Gastrocnemius medialis (tissue), 4 donors: ENCODE data around the gene RPL32. TPM values are rescaled to one million over a fixed set of nuclear protein-coding genes. Genes with fewer than 3 reads are reported as not detected.
A peak's percentile ranks its signal among the peaks of the same experiment; 100 is the strongest.

Experiments used
- ATAC-seq, 2 donors: fragments of 150-250 bp; one replicate each; pipeline ENCODE4 v1.9.1; 2016
- DNase-seq, 2 donors: peaks; one replicate each; pipeline ENCODE4 v3.0.0-alpha.2; 2019
- H3K27ac ChIP-seq, 4 donors: fragments of 200-600 bp; sonication (generic); 1 replicate in 1 of 4; 2 replicates in 3 of 4; pipeline ENCODE4 v1.5.1; 2016 to 2018; ENCODE audit warnings: mild to moderate bottlenecking in 2 of 4, moderate library complexity in 1 of 4
- H3K27me3 ChIP-seq, 3 donors: fragments of 200-600 bp; sonication (generic) in 2 of 3; 1 replicate in 1 of 3; 2 replicates in 2 of 3; pipeline versions ENCODE4 v1.5.1 to v1.6.0; 2016 to 2019; ENCODE audit warnings: mild to moderate bottlenecking in 1 of 3, moderate library complexity in 1 of 3
- H3K36me3 ChIP-seq, 2 donors: fragments of 200-600 bp; sonication (generic) in 1 of 2; one replicate each; pipeline ENCODE4 v1.5.1; 2017 to 2018
- H3K4me1 ChIP-seq, 2 donors: fragments of 200-600 bp; sonication (generic) in 1 of 2; one replicate each; pipeline ENCODE4 v1.5.1; 2016 to 2017; ENCODE audit warnings: mild to moderate bottlenecking in 2 of 2
- H3K4me3 ChIP-seq, 4 donors: fragments of 200-600 bp; sonication (generic) in 3 of 4; 1 replicate in 1 of 4; 2 replicates in 3 of 4; pipeline ENCODE4 v1.5.1; 2016 to 2019; ENCODE audit warnings: mild to moderate bottlenecking in 2 of 4
- H3K9me3 ChIP-seq, 3 donors: fragments of 200-600 bp; sonication (generic) in 2 of 3; 1 replicate in 1 of 3; 2 replicates in 2 of 3; pipeline ENCODE4 v1.5.1; 2016 to 2019
- POLR2A ChIP-seq, 2 donors: fragments of 450-650 bp; IDR thresholded peaks; one replicate each; pipeline ENCODE4 v1.6.1; 2017; ENCODE audit warnings: antibody characterized with exemption in 2 of 2, mild to moderate bottlenecking in 2 of 2, moderate library complexity in 2 of 2
- in situ Hi-C, 4 donors: fragments of 200-750 bp; cut with MboI; loops; one replicate each; pipeline versions ENCODE4 v1.15.0 to v1.8.0; 2017; ENCODE audit warnings: low sequenced_read_pairs in 4 of 4
- intact Hi-C: fragments of 100-400 bp; cut with DNase I; formaldehyde crosslinking; loops from one replicate; pipeline ENCODE4 v1.15.1; 2023; ENCODE audit warnings: low total_unique reads
- total RNA-seq, 4 donors: library from RNA; depleted of rRNA; stranded (reverse); fragments of >200 nt; gene quantifications; one replicate each; pipeline versions ENCODE4 v1.1.0 to v1.2.3, GENCODE V29; 2016
- TF ChIP-seq, protein P1 (sequence below), 5 experiments: fragments of 450-650 bp in 3 of 5; fragments of 200-600 bp in 2 of 5; sonication (generic) in 2 of 5; IDR thresholded peaks in 4 of 5; conservative IDR thresholded peaks in 1 of 5; 1 replicate in 4 of 5; 2 replicates in 1 of 5; pipeline ENCODE4 v1.5.1; 2016 to 2019; ENCODE audit warnings: antibody characterized with exemption in 5 of 5, mild to moderate bottlenecking in 3 of 5, moderate library complexity in 3 of 5

The RPL32 gene
- total RNA-seq, 4 donors from 2014 or later = 765 to 1,204 (median 990) TPM

- Histone ChIP-seq H3K4me3 (no peak overlapping the region), H3K36me3 (peaks cover 2 to 60% of the 10 kb centered on the region in 2 donors), H3K9me3 (no peaks in the 10 kb centered on the region), H3K27ac (peak overlapping the region; percentile 12 to 74 (median 40)), H3K27me3 (no peaks in the 10 kb centered on the region), H3K4me1 (peaks cover 10 to 17% of the 10 kb centered on the region in 2 donors)
- intact Hi-C loops = no loop called here
- TF ChIP-seq POLR2A (IDR thresholded peaks at IDR 0.05) = no peak
- TF ChIP-seq, protein P1, sequence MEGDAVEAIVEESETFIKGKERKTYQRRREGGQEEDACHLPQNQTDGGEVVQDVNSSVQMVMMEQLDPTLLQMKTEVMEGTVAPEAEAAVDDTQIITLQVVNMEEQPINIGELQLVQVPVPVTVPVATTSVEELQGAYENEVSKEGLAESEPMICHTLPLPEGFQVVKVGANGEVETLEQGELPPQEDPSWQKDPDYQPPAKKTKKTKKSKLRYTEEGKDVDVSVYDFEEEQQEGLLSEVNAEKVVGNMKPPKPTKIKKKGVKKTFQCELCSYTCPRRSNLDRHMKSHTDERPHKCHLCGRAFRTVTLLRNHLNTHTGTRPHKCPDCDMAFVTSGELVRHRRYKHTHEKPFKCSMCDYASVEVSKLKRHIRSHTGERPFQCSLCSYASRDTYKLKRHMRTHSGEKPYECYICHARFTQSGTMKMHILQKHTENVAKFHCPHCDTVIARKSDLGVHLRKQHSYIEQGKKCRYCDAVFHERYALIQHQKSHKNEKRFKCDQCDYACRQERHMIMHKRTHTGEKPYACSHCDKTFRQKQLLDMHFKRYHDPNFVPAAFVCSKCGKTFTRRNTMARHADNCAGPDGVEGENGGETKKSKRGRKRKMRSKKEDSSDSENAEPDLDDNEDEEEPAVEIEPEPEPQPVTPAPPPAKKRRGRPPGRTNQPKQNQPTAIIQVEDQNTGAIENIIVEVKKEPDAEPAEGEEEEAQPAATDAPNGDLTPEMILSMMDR (IDR thresholded peaks at IDR 0.05 in 4 of 5, conservative IDR thresholded peaks at IDR 0.05 in 1 of 5) = no peak
- DNase-seq (peak in 1 of 2 donors; percentile 77), ATAC-seq (peak in 1 of 2 donors; percentile 65)
- in situ Hi-C loops = no loop called here
Measured at GRCh38 chr3:12816521-12817342, 24.6 kb downstream of the RPL32 start.

DNA sequence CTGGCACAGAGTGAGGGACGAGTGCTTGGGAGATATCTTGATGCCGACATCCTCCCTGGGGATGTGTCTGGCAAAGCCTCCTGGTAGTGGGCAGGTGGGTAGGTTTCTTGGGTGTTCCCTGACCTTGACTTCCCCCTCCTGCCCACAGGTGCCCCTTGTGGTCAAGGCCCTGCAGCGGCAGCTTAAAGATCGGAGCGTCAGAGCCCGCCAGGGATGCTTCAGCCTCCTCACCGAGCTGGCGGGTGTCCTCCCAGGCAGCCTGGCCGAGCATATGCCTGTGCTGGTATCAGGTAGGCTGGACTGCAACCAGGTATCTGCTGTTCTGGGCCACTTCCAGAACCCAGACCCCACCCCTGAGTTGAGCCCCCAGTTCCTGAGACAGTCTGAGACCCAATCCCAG, 25.6 kb downstream of the RPL32 start:
- no peaks in the 10 kb centered on the region for H3K27me3 ChIP-seq
- peak in 1 of 2 donors; percentile 57 for DNase-seq
- H3K4me1 ChIP-seq = peaks cover 15 to 17% of the 10 kb centered on the region in 2 donors
- in situ Hi-C loops (no loop called here), intact Hi-C loops (no loop called here)
- peaks cover 2 to 52% of the 10 kb centered on the region in 2 donors for H3K36me3 ChIP-seq
- TF ChIP-seq, protein P1 (IDR thresholded peaks at IDR 0.05 in 4 of 5, conservative IDR thresholded peaks at IDR 0.05 in 1 of 5) = no peak
- TF ChIP-seq POLR2A (IDR thresholded peaks at IDR 0.05) = no peak
- H3K4me3 ChIP-seq = no peak overlapping the region
- ATAC-seq = peak in 1 of 2 donors; percentile 13
- H3K9me3 ChIP-seq = no peaks in the 10 kb centered on the region
- H3K27ac ChIP-seq = peak overlapping the region in 2 of 4 donors; percentile 69 to 74

DNA sequence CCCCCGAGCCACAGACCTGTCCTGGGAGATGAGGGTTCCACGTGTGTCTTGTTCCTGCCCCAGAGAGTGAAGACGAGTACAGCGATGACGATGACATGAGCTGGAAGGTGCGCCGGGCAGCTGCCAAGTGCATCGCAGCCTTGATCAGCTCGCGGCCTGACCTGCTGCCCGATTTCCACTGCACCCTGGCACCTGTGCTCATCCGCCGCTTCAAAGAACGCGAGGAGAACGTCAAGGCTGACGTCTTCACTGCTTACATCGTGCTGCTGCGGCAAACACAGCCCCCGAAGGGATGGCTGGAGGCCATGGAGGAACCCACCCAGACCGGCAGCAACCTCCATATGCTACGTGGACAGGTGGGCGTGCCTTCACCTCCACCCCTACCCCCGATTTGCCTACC, 26.3 kb downstream of the RPL32 start:
- Histone ChIP-seq H3K27me3 (no peaks in the 10 kb centered on the region), H3K4me3 (no peak overlapping the region), H3K27ac (peak overlapping the region in 2 of 4 donors; percentile 69 to 74), H3K4me1 (peaks cover 18 to 23% of the 10 kb centered on the region in 2 donors), H3K9me3 (no peaks in the 10 kb centered on the region), H3K36me3 (peaks cover under 1 to 46% of the 10 kb centered on the region in 2 donors)
- no peak for ATAC-seq
- no peak for DNase-seq
- in situ Hi-C loops = no loop called here
- intact Hi-C loops = no loop called here
- TF ChIP-seq, protein P1 (IDR thresholded peaks at IDR 0.05 in 4 of 5, conservative IDR thresholded peaks at IDR 0.05 in 1 of 5) = no peak

- Histone ChIP-seq H3K4me3 (no peak overlapping the region), H3K4me1 (peaks cover 25 to 33% of the 10 kb centered on the region in 2 donors), H3K36me3 (peaks cover 0 to 37% of the 10 kb centered on the region in 2 donors), H3K9me3 (no peaks in the 10 kb centered on the region), H3K27me3 (no peaks in the 10 kb centered on the region), H3K27ac (peak overlapping the region in 3 of 4 donors; percentile 34 to 74 (median 69))
- no peak for TF ChIP-seq POLR2A (IDR thresholded peaks at IDR 0.05)
- TF ChIP-seq, protein P1 (IDR thresholded peaks at IDR 0.05 in 4 of 5, conservative IDR thresholded peaks at IDR 0.05 in 1 of 5) = no peak
- DNase-seq (no peak), ATAC-seq (no peak)
- intact Hi-C loops (no loop called here), in situ Hi-C loops (no loop called here)
Measured at GRCh38 chr3:12813967-12814366, 27.4 kb downstream of the RPL32 start.
